Thoracic aorta (tissue), 2 donors: Measurements from ENCODE around the gene FASN. TPM values are rescaled to one million over a fixed set of nuclear protein-coding genes. Genes with fewer than 3 reads are reported as not detected.

Experiments
- ATAC-seq: fragments of 150-250 bp; one replicate; pipeline ENCODE4 v1.8.0; 2017; ENCODE audit warnings: low read depth; ENCODE audit not compliant: insufficient number of reproducible peaks, low FRiP score
- DNase-seq: peaks from one replicate; pipeline ENCODE4 v3.0.0-alpha.2; 2020; ENCODE audit warnings: low spot score
- H3K27ac ChIP-seq, 2 donors: fragments of 200-600 bp; sonication (generic); 1 replicate in 1 of 2; 2 replicates in 1 of 2; pipeline ENCODE4 v1.5.1; 2016; ENCODE audit warnings: mild to moderate bottlenecking in 2 of 2, moderate library complexity in 2 of 2
- H3K27me3 ChIP-seq: fragments of 200-600 bp; sonication (generic); replicated peaks from 2 replicates; pipeline ENCODE4 v1.6.0; 2016; ENCODE audit warnings: mild to moderate bottlenecking; ENCODE audit not compliant: insufficient read depth
- H3K36me3 ChIP-seq: fragments of 200-600 bp; sonication (generic); one replicate; pipeline ENCODE4 v1.5.1; 2016
- H3K4me1 ChIP-seq, 2 donors: fragments of 200-600 bp; sonication (generic); 1 replicate in 1 of 2; 2 replicates in 1 of 2; pipeline versions ENCODE4 v1.5.1 to v1.6.0; 2016; ENCODE audit warnings: low read depth in 2 of 2, mild to moderate bottlenecking in 1 of 2; ENCODE audit not compliant: control insufficient read depth in 1 of 2
- H3K4me3 ChIP-seq: fragments of 200-600 bp; sonication (generic); 2 replicates; pipeline ENCODE4 v1.5.1; 2016; ENCODE audit warnings: mild to moderate bottlenecking
- H3K9me3 ChIP-seq: fragments of 200-600 bp; sonication (generic); 2 replicates; pipeline ENCODE4 v1.5.1; 2016
- total RNA-seq, 2 donors: library from RNA; depleted of rRNA; stranded (reverse); fragments of >200 nt; gene quantifications; one replicate each; pipeline versions ENCODE4 v1.1.0 to v1.2.3, GENCODE V29; 2016
- TF ChIP-seq, protein P1 (sequence below): fragments of 200-600 bp; sonication (generic); IDR thresholded peaks from one replicate; pipeline ENCODE4 v1.5.1; 2019; ENCODE audit warnings: antibody characterized with exemption

FASN gene
- total RNA-seq, 2 donors from 2014 or later, result 49.6 to 50.9 TPM

DNA sequence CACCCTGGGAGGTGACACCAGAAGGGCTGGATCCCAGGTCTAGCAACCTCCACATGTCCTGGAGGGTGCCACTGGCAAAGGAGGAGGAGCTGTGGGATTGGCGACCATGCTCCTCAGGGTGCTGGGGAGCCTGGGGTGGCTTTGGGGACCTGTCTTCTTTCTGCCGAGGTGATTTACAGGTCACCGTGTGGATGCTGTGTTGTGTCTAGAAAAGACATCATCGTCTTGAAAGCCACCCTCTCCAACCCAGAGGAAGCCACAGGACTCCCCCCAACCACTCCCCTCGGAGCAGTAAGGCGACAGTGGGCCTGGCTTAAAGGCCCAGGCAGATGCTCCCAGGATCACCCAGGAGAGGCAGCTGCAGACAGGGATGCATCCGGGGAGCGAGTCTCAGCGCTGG is 29.7 kb upstream of the FASN start:
- Histone ChIP-seq H3K27ac (no peak overlapping the region), H3K27me3 (no peaks in the 10 kb centered on the region), H3K9me3 (no peaks in the 10 kb centered on the region), H3K4me3 (no peak overlapping the region), H3K36me3 (peaks cover 10% of the 10 kb centered on the region), H3K4me1 (no peaks in the 10 kb centered on the region)
- DNase-seq (no peak), ATAC-seq (no peak)
- TF ChIP-seq, protein P1, sequence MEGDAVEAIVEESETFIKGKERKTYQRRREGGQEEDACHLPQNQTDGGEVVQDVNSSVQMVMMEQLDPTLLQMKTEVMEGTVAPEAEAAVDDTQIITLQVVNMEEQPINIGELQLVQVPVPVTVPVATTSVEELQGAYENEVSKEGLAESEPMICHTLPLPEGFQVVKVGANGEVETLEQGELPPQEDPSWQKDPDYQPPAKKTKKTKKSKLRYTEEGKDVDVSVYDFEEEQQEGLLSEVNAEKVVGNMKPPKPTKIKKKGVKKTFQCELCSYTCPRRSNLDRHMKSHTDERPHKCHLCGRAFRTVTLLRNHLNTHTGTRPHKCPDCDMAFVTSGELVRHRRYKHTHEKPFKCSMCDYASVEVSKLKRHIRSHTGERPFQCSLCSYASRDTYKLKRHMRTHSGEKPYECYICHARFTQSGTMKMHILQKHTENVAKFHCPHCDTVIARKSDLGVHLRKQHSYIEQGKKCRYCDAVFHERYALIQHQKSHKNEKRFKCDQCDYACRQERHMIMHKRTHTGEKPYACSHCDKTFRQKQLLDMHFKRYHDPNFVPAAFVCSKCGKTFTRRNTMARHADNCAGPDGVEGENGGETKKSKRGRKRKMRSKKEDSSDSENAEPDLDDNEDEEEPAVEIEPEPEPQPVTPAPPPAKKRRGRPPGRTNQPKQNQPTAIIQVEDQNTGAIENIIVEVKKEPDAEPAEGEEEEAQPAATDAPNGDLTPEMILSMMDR, result no peak

DNA sequence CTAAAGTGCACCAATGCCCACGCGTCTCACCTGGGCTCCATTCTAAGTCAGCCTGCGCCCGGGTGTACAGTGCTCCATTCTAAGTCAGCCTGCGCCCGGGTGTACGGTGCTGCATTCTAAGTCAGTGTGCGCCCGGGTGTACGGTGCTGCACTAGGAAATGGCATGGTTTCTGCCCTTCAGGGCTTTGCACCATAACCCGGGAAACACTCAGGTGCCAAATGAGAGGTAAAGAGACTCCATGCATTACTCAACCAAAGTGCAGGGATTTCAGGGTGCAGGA is 29.2 kb upstream of the FASN start:
- DNase-seq, result no peak
- no peak for ATAC-seq

DNA sequence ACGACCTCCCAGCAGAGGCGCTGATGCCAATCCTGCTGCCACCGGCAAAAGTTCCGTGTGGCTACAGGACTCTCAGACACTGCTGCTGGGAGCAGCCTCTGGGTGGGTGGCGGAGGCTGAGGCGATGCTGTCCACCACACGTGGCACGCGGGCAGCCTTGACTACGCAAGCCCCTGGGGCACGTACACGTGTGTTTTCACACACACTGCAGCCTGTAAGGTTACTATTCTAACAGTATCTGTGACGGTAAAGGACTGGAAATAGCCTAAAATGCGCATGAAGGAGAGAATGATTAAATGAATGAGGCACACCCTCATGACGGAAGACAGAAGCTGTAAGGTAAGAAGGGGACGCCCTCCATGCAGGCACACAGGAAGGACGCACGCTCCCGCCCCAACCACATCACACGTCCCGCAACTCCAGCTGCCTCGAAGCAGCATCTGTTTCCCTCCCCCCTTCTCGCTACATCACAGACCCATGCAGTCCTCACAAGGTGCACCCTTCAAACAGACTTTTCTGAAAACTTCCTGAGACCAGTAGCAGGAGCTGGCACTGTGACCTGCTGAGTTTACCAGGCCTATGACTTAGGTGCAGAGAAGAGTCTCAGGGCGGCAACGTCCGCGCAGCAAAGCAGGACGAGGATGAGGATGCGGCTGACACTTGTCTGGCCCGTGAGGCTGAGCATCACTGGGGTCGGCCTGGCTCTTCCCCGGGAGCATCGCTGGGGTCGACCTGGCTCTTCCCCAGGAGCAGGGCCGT is 28.7 kb upstream of the FASN start:
- Histone ChIP-seq H3K4me3 (no peak overlapping the region), H3K36me3 (peaks cover 10% of the 10 kb centered on the region), H3K4me1 (no peaks in the 10 kb centered on the region), H3K27ac (no peak overlapping the region), H3K27me3 (no peaks in the 10 kb centered on the region), H3K9me3 (no peaks in the 10 kb centered on the region)
- TF ChIP-seq, protein P1, result no peak
- DNase-seq (no peak), ATAC-seq (no peak)

More for the DNA sequence above, 29.2 kb upstream of the FASN start:
- TF ChIP-seq, protein P1, result no peak
- Histone ChIP-seq H3K27ac (no peak overlapping the region), H3K4me3 (no peak overlapping the region), H3K4me1 (no peaks in the 10 kb centered on the region), H3K9me3 (no peaks in the 10 kb centered on the region), H3K36me3 (peaks cover 10% of the 10 kb centered on the region), H3K27me3 (no peaks in the 10 kb centered on the region)

DNA sequence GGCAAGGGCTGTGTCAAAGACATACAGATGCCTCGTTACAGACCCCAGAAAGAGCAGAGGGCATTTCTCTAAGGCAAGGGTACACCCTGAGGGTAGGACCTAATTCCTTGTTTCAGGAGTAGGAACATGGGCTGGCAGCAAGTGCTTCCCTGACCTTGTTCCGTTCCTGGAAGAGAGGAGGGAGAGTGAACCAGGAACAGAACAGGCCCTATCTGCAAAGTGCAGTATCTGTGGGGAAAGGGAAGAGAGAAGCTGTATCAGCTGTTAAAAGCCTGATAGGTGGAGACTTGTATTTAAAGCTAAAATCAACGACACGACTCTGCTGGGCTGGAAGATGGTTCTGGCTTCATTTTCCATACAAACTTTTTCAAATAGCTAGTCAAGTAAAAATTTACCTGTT is 26.1 kb upstream of the FASN start:
- no peaks in the 10 kb centered on the region for H3K9me3 ChIP-seq
- H3K4me1 ChIP-seq, result no peaks in the 10 kb centered on the region
- peaks cover 10% of the 10 kb centered on the region for H3K36me3 ChIP-seq
- DNase-seq (no peak), ATAC-seq (no peak)
- no peaks in the 10 kb centered on the region for H3K27me3 ChIP-seq
- no peak overlapping the region for H3K27ac ChIP-seq
- TF ChIP-seq, protein P1, result no peak
- H3K4me3 ChIP-seq, result no peak overlapping the region

DNA sequence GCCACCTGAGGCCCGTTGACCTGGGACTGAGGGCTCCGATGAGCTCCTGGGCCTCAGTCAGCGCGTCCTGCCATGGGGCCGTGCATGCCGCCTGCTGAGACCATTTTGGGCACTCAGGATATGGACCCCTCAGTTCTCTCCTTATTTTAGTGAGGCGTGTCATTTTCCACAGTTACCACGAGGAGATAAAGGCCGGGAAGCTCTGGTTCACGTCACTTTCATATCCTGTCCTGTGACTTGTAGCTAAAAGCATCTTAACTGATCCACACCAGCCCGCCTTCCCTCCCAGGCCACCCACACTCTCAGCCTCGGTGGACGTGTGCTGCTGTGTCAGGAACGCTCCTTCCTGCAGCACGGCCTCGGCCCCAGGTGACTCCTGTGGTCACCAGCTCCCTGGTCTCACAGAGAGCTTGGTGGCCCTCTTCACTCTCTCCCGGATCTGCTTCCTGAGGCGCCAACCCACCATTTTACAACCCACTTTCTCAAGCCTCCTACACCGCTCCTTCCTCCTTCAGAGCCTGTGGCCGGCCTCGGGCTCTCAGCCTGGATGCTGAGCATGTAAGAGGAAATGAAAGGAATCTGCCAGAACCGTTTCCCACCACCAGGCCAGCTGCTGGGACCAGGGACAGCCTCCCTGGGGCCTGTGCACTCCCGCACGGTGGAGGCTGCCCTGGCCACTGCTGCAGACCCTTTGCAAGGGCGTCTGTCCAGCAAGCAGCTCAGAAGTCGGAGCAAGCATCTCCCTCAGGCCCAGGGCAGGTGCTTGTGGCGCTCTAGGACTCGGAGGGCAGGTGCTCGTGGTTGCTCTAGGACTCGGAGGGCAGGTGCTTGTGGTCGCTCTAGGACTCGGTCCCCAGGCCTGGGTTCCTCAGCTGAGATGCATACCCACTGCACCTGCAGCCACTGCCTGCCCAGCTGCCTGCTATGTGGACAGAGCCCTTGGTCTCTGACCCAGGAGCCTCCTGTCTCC is 23.9 kb upstream of the FASN start:
- H3K4me3 ChIP-seq, result no peak overlapping the region
- peaks cover 4% of the 10 kb centered on the region for H3K36me3 ChIP-seq
- no peaks in the 10 kb centered on the region for H3K27me3 ChIP-seq
- no peak overlapping the region for H3K27ac ChIP-seq
- TF ChIP-seq, protein P1, result no peak
- no peaks in the 10 kb centered on the region for H3K4me1 ChIP-seq
- DNase-seq, result no peak
- H3K9me3 ChIP-seq, result no peaks in the 10 kb centered on the region
- ATAC-seq, result no peak
